Hypothalamus (tissue), 51 donors: ENCODE measurements around the gene SLC1A4.
A peak's percentile ranks its signal among the peaks of the same experiment; 100 is the strongest.
"Not testable (repeated sequence)": the region's sequence is repeated elsewhere in the genome, so short reads cannot be mapped to it uniquely, and the experiment has no call there.

Experiments
- DNase-seq, 51 donors: peaks; one replicate each; lab custom pipeline; 2025; lab: John Stamatoyannopoulos, UW

The SLC1A4 gene

DNA sequence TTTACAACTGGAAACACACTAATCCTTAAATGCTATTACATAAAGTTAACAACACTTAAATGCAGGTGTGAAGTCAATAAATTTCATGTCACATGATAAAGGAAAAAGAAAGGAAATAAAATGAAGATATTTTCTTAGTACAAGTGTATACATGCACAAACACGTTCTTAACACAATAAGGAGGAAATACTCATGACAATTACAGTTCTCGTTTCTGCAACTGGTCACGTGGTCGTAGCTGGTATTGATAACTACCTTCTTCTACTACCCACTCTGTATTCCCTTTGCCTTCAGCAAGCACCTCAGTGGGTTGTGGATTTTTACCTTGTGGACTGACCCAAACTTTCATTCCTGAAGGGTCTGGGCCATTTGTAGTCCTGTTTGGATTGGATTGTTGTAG is 26.1 kb upstream of the SLC1A4 start:
- not testable (repeated sequence) for DNase-seq

DNA sequence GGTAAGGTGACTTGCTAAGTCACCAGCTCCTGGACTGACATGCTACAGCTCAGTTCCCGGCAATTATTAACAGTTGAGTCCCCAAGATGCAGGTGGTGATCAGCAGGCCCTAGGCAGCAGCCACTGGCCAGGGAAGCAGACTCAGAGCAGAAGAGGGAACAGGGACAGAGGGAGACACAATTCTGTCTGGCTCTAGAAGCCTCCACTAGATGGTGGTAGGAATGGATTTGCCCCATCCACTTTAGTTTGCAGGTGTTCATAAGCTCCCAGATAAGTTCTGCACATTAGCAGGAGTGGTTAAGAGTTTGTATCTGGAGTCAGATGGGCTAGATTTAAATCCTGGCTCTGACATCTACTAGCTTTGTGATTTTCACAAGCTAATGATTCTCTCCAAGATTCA is 25.5 kb upstream of the SLC1A4 start:
- no peak for DNase-seq

DNA sequence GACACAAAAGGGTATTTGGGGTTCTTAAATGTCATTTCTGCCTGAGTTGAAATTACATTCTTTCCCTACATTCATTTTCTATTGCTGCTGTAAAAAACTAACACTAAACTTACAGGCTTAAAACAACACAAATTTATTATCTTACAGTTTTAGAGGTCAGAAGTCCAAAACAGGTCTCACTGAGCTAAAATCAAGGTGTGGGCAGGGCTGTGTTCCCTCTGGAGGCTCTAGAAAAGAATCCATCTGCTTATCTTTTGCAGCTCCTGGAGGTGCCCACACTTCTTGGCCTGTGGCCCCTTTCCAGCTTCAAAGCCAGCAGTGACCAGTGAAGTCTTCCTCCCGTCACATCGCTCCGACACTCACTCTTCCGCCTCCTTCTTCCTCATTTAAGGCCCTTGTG is 23.2 kb upstream of the SLC1A4 start:
- DNase-seq = no peak

DNA sequence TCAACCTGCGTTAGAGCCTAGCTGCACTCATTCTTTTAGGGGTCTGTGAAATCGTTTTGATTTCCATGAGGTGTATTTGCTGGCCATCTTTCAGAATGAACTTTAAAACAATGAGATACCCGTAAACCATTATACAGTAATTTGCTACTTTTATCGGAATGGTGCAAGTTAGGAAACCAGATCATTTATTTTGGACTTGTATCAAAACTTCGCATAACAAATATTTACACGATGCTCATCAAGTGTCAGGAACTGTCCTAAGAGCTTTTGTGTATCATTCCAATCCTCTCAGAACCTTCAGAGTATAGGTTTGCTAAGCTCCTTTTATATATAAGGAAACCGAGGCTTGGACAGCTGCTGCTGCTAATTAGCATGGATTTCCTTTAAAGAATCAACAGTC is 22.4 kb upstream of the SLC1A4 start:
- DNase-seq = no peak

DNA sequence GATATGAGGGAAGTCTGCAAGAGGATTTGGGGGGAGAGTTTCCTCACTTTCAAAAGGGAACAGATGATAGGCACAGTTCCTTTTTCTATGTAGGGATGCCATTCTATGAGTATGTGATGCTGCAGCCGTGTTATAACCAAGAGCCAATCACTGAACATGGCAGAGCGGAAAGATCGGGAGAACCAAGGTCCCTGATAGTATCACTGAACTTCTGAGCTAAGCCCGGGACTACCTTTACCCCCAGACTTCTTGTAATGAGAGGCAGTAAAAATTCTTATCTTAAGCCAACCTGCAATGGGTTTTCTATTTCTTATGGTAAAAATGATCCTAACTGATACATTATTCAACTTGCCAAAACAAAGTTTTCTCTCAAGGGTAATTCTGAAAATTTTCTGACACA is 21.6 kb upstream of the SLC1A4 start:
- DNase-seq = no peak

DNA sequence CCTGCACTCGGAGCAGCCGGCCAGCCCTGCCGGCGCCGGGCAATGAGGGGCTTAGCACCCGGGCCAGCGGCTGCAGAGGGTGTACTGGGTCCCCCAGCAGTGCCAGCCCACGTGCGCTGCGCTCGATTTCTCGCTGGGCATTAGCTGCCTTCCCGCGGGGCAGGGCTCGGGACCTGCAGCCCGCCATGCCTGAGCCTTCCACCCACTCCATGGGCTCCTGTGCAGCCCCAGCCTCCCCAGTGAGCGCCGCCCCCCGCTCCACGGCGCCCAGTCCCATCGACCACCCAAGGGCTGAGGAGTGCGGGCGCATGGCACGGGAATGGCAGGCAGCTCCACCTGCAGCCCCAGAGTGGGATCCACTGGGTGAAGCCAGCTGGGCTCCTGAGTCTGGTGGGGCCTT is 20.1 kb upstream of the SLC1A4 start:
- DNase-seq = not testable (repeated sequence)

DNA sequence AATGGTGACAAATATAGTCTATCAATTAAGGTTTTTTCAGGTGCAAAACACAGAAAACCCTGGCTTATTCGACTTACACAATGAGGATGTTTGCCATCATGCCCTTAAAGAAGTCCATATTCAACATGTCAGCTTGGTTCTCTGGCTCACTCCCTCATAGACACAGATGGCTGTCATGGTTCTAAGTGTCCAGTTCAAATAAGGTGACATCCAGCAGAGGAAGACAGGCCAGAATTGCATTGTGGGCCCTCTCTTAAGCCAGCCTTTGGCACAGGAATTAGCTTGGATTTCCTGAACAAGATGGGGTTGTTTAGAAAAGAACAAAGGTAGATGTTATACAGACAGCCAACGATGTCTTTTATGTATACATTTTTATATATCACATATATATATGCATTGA is 18.7 kb upstream of the SLC1A4 start:
- no peak for DNase-seq

DNA sequence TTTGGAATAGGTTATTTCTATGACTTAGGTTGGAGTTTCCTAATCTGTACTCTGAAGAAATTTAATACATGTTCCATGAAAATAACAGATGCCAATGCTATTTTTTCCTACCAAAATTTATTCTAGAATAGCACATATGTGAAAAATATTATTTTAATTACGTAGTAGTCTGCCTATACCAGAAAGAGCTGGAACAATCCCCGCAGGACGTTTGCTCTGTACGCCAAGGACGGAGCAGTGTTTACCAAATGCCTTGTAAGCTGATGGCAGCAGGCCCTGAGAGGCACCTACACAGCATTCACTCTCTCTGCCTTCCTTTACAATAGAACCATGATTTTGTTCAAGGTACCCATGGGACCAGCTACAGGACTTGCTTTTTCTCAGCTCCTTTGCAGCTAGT is 16.8 kb upstream of the SLC1A4 start:
- no peak for DNase-seq

DNA sequence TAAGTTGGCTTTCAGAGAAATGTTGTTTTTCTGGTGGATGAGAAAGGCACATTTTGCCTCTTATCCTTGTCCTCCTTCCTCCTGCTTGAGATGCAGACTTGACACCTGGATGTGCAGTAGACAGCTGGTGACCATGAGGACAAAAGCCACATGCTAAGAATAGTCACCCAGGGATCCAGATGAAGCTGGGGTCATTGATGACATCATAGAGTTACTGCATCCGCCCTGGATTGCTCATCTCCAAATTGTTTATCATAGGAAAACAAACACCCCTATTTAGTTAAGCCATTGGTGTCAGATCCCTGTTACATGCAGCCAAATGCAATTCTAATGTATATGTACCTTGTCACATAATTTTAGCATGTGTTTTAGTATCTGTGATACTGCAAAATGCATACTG is 16.3 kb upstream of the SLC1A4 start:
- DNase-seq = no peak

DNA sequence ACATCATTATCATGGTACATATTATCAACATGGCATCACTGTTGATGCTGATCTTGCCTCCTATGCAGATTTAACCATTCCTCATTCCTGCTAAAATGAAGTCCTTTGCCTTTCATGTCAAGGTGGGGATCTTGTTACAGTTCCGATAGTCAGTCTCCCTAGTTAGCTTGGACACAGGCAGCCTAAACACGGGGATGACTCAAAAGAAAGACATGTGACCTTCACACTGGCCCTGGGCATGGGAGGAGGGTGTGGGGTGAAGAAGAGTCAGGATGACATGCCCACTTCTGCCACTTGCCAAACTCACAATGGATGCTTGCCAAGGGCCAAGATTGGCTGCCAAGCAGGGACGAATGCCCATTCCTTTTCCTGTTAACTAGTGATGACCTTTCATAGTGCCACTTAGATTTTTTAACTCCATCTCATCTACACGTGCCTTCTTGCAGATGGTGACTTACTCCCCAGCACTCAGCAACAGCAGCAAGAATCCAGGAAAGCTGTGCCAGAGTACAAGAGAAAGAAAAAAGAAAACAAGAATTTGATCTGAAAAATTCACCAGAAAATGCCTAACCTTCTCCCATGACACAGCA is 13.9 kb upstream of the SLC1A4 start:
- DNase-seq = peak in 31 of 51 donors; percentile 4 to 74 (median 27)

DNA sequence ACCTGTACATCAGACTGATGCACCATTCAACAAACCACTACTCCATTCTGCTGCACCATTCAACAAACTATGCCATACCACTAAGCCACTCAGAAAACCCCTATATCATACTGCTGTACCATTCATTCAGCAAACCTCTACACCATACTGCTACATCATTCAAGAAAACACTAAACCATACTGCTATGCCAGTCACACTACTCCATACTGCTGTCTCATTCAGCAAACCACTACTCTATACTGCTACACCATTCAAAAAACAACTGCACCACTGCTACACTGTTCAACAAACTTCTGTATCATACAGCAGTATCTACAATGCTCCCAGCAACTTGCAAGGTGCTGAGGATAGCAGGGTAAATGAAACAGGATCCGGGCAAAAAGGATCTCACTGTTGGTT is 12.9 kb upstream of the SLC1A4 start:
- DNase-seq = no peak

DNA sequence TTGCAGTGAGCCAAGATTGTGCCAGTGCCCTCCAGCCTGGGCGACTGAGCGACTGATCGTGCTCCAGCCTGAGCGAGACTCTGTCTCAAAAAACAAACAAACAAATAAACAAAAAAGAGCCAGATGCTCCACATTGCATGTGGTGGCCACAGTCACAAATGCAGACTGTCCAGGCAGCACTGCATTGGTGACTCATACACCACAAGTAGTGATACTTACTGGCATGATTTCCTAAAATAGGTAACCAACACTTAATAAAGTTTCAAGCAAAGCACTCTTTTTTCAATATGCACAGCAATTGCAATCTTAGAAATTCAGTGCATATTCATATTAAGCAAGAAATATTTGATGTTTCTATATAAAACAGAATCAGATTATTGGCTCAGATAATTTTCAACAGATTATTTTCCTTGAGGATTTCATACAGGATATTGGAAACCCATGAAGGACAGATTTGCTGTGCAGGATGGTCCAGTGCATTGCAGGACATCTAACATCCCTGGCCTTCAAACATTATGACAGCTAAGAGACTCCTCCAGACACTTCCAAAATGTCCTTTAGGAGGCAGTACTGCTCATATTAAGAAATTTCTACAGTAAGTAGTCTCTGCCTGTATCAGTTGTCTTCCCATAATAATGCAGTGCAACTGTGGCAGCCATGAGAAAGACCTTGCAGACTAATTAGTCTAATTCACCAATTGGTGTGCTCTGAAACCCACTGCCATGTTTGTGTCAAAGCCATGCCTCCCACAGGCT is 10.5 kb upstream of the SLC1A4 start:
- DNase-seq = no peak

DNA sequence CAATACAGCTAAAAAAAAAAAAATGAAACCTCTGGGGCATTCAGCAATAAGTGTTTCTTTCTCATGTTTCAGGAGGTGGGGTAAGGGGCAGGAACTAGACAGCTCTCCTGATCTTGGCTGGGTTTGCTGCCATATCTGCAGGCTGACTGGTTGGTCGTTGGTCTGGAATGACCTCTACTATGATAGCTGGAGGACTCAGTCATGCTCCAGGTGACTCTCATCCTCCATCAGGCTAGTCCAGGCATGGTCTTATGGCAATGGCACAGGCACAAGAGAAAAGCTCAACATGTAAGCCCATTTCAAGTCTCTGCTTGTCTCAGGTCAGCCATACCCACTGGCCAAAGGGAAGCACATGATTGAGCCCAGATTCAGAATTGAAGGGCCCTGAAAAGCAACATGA is 9.5 kb upstream of the SLC1A4 start:
- no peak for DNase-seq

DNA sequence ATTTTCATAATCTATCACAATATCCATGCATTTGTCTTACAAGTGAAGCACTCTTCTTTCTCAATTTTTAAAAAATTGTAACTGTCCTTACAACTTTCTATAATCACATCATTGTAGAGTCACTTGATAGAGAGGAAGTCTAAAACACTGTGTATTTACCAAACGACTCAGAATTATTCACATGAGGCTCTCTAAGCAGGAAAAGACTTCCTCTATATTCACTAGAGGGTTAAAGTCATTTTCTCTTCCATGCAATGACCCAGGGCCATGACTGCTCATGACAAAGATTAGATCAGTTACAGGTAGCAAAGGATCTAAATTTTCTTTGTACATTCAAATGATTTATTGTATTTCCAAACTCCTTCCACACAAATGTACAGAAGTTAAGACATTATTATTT is 9.0 kb upstream of the SLC1A4 start:
- no peak for DNase-seq

DNA sequence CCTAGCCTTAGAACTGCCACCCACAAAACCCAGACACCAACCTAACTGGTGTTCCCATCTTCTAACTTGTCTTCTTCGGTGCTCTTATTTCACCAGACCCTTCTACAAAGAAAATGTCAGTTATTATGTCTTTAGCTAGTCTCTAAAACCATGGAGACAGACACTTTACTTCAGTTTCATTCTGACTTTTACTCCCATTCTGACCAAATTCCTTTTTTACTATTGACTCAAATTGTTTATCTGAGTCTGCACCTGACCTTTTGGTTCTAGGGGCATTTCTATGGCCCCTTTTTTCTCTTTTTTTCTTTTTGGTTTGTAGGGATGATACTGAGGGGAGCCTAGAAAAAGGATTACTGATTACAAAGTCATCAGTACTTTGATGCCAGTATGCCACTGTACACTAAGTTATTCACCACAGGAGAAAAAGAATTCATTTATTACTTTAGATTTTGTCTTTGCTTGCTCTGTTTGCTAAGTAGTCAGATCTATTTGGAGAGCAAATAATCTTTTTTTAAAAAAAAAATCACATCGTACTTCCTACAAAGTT is 6.8 kb upstream of the SLC1A4 start:
- no peak for DNase-seq

DNA sequence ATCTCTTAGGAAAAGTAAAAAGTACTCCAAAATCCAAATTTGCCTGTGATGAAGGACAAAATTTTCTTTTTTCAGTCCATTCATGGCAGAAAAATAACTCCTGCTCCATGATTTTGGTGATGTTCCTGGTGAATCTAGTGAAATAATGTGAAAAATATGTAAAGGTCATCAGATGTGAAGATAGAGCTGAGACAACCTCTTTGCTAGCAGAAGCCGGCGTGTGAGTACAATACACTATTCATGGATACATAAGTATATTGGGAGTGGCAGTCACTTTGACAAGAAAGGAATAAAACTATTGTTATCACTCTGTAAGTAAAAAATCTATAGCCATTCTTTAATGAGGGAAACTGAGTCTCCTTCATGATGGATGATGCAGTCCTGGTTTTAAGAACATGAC is 6.3 kb upstream of the SLC1A4 start:
- DNase-seq = no peak

DNA sequence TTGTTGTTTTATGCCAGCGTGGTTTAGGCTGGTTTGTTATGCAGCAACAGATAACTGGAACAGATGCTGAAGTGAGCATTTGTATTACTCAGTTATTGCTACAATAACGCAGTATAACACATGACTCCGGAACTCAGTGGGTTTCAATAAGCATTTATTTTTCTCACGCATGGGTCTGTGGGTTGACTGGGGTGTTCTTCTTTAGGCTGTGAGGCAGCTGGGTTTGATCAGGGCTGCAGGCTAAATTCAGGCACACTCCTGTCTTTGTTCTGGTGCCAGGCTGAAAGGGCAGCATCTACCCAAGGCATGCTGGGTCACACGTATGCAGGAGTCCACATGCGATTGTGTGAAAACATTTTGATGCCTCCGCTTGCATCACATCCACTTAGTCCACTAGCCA is 3.8 kb upstream of the SLC1A4 start:
- DNase-seq = no peak

DNA sequence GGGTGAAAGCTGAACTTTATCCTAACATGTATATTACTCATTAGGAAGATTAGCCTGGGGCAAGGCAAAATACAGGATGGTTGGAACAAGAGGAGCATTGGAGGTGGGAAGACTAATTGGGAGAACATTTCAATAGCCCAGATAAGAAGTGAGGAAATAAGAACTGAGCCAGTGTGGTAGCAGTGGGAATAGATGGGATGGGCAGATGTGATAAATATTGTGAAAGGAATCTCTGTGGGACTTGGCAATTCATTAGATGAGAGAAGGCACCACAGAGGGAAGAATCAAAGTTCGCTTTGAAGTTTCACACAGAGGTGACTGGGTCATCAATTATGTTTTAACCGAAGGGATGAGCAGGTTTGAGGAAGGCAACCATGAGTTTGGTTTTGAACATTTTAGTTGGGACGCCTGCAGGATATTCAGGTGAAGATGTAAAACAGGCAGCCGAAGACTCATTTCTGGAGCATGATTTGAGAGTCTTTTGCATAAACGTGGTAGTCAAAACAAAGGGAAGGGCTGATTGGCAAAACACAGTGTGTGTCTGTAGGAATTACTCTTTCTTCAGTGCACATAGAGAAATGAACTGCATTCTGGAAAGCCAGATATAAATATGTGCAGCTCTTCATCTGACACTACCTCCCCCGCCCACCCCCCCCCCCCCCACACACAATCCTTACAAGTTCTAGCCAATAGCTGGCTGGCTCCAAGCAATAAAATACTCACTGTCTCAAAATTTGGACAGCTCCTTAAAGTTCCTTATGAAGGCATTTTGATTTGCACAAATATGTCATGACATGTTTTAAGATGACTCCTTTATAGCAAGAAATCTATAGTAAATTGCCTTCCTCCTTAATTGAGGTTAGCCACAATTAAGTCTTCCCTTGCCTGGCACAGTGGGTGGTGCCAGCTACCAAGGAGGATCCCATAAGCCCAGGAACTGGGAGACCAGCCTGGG is 1.9 kb upstream of the SLC1A4 start:
- DNase-seq = peak in 1 of 51 donors; percentile 37

DNA sequence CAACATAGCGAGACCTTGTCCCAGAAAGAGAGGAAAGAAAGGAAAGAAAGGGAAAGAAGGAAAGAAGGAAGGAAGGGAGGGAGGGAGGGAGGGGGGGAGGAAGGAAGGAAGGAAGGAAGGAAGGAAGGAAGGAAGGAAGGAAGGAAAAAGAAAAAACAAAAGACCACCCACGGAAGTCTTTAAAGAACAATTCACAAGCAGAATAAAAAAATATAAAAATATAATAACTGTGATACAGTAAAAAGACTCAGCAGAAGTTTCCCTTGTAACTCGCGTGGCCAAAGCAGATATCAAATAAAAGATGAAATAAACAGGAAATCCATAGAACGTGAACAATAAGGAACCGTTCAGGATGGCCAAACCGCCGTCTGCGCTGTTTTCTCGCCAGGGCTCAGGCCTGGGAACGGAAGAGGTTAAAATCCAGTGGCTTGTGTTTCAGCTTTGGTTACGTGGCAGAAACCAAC is 1.2 kb upstream of the SLC1A4 start:
- DNase-seq = no peak

DNA sequence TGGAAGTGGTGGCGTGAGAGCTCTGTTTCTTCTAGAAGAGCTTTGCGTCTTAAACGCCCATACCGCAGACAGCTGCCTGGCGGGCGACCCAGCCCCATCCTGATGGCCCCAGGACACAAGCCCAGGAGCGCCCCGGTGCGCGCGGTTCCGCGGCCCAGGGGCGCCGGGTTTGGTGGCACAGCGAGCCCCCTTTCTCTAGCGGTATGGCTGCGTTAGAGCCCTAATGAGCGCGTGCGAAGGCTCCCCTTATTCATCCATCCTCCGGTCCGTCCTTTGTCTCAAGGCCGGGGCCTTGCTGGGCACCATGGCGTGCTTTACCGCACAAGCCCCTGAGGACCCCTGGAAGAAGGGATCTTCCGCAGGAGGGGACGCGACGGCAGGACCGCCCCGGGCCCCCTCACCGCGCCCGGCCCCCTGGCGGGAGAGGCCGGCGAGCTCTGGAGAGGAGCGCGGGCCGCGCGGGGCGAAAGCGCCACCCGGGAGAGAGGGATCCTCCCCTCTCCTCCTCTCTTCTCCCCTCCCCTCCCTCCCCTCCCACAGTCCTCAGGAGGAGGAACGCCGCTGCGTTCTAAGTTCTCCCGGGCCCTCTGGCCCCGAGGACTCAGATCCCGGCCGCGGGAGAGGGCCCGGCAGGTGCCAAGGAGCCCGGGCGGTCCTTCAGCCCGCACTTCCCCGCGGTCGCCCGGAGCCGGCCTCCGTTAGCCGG is 626 bp upstream of the SLC1A4 start:
- DNase-seq = peak in 41 of 51 donors; percentile 20 to 92 (median 59)
